GM12801 (cell line): ENCODE data around the gene SLC6A1.

Source experiments
- TF ChIP-seq, protein P1 (sequence below): IDR thresholded peaks from one replicate; pipeline ENCODE4 v1.5.1; 2011; ENCODE audit warnings: control low read depth; ENCODE audit not compliant: insufficient read length; ENCODE audit errors: extremely low read depth

SLC6A1 gene

DNA sequence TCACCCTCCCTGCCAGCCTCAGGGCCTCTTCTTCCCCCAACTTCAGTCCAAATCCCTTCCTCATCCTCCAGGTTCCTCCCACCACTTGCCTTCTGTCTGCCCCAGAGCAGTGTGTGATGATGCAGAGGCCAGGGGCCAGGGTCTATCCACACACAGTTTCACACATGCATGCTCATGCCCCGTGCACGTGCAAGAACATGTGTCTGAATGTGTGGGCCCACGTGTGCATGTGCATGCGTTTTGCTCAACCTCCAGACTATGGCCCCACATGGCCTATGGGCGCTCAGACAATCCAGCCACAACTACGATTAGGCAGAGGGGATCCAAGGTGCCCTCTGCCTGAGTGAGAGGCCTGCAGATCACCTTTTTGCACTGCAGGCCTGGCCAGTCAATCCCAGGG, 32.3 kb upstream of the SLC6A1 start:
- TF ChIP-seq, protein P1, sequence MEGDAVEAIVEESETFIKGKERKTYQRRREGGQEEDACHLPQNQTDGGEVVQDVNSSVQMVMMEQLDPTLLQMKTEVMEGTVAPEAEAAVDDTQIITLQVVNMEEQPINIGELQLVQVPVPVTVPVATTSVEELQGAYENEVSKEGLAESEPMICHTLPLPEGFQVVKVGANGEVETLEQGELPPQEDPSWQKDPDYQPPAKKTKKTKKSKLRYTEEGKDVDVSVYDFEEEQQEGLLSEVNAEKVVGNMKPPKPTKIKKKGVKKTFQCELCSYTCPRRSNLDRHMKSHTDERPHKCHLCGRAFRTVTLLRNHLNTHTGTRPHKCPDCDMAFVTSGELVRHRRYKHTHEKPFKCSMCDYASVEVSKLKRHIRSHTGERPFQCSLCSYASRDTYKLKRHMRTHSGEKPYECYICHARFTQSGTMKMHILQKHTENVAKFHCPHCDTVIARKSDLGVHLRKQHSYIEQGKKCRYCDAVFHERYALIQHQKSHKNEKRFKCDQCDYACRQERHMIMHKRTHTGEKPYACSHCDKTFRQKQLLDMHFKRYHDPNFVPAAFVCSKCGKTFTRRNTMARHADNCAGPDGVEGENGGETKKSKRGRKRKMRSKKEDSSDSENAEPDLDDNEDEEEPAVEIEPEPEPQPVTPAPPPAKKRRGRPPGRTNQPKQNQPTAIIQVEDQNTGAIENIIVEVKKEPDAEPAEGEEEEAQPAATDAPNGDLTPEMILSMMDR, result no peak

DNA sequence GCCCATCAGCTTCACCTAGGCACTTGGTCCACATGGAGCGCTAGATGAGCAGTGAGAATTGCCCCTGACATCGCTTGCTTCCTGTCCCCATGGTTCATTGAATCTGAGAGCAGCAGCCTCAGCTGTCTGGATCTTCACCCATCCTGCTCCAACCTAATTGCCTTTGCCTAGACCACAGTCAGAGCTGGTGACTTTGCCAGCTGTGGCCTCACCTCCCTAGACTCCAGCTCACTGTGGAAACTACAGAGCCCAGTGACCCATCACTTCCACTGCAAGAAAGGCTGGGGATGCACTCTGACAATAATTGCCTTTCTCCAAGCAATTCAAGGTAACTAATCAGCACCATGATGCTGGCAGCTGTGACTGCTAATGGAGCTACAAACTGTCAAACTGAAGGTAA, 30.6 kb upstream of the SLC6A1 start:
- TF ChIP-seq, protein P1, result no peak

DNA sequence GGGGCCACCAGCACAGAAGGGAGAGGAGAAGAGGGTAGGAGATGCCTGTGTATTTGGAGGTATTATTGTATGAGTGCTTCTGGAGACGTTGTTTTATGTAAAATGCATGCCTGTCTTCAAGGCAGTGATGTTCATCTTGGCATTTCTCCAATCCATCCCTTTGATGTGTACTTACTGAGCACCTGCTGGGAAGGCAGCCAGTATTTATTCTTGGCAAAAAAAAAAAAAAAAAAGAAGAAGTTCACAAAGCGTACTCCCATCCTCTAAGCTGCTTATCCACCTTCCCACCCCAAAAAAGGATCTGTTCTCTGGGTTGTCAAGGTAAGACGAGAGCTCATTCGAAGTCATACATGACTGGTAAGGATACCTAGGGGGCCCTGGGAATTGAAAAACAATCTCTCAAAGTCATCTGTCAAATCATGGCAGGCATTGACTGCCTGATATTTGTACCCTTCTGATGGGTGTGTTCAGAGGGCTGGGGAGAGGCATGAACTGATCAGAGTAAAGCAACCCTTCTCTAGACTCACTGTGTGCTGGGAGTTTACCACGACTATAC, 30.0 kb upstream of the SLC6A1 start:
- TF ChIP-seq, protein P1, result no peak

DNA sequence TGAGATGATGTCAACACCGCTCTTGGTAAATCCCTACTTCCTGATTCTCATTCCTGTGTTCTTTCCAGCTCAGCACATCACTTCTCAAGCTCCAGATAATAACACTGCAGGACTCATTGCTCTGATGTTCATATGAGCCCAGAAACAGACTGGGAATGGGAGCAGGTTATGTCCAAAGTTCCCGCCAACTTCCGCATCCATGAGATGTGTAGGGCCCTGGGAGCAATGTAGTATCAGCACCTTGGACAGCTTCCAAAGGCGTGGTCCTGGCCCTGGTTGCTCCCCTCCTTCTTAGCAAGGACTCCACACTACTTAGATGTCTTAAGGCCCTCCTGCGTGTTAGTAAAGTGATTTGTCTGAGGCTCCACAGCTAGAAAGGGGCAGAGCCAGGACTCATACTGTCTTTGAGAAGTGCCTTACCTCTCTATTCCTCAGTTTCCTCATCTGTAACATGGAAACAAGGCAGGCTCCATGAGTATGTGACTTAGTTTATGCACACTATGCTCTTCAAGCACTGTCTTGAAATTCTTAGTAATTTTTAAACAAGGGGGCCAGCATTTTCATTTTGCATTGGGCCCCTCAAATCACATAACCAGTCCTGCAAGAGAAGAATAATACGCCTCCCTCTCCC, 27.9 kb upstream of the SLC6A1 start:
- TF ChIP-seq, protein P1, result no peak

DNA sequence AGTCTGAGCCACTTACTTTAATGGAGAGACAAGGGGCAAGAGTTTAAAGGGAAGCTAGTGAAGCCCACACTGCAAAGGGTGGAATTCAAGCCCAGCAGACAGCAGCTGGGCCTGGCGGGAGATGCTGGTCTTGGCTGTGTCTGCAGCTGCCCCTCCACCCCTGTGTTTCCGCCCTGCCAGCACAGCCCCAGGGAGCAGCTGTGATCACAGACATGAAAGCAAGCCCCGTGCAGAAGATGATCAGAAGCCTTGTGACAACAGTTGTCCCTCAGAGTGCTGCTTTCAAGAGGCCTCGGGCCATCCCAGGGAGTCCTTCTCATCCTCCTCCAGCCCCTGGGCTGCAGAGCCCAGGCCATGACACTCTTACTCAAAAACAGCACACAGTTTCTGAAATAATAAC, 24.1 kb upstream of the SLC6A1 start:
- TF ChIP-seq, protein P1, result no peak

DNA sequence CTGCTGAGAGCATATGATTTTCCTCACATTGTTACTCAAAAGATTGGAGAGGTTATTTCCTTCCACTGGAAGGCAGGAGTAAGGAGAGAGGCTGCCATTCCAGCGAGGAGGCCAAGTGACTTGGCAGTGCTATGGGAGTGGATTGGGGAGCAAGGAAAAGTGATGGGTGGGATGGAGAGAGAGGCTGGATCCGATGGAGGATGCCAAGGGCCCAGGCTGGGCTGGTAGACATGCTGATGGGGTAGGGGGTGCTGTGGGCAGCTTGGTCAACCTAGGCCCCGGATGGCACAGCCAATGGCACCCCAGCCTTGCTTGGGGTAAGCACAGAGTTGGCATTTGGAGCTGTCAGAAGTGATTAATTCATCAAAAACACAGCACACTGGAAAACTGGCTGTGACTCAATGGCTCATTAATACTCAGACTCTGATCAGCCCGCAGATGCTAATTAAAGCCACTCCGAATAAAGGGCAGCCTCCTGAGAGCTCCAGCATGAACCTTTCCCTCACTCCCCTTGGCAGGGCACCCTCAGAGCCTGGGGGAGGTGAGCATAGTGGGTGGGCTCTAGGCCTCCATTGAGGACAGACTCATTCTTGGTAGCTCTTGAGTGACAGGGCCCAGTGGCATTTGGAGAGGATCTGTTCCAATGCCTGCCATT, 22.1 kb upstream of the SLC6A1 start:
- TF ChIP-seq, protein P1, result no peak

DNA sequence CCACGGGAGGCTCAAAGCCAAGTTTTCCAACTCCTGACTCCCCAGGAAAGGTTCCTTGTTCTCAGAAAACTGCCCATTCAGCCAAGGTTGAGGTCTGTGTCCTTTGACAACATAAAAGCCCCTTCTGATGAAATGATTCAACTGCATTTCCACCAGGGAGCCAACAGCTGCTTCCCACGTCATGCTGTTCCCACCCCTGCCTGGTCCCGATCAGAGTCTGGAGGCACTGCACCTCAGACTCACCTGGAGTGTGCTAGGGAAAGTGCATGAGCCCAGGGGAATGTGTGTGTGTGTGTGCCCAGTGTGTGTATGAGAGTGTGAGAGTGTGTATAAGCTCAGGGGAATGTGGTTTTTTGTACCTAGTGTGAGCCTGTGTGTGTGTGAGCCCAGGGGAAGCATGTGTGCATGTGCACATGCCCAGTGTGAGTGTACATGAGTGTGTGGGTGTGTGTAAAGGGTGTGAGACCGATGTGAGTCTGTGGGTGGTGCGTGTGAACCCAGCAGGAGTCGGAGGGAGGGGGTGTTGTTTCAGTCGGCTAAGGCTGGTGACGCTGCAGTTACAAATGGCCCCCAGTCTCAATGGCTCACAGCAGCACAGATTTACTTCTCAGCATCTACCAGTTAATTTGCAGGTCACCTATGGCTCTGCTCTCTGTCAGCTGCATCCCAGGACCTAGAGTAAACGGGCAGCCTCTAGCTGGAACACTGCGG, 20.3 kb upstream of the SLC6A1 start:
- TF ChIP-seq, protein P1, result no peak
